ENCODE measurements around the gene PRKN.

- TF ChIP-seq EZH2phosphoT487 (IDR thresholded peaks at IDR 0.05; ENCODE audit: insufficient read depth, low read depth) (no peak), EZH2 (IDR thresholded peaks at IDR 0.05; ENCODE audit: insufficient read depth, poor library complexity, severe bottlenecking) (no peak)
Measured at GRCh38 chr6:161299726-161300125, 1427.8 kb downstream of the PRKN start.
